Stimulated activated CD4-positive, alpha-beta T cell treated with anti-CD3 and anti-CD28 coated beads, TNF-alpha, amount 100 ng/mL, for 48 hours (primary cell): ENCODE results near the gene UQCC2.
A peak's percentile ranks its signal among the peaks of the same experiment; 100 is the strongest.

Experiments
- DNase-seq, 3 donors: peaks; one replicate each; pipeline ENCODE4 v3.0.0-alpha.2; 2020; ENCODE audit warnings: low read depth in 3 of 3

The UQCC2 gene

DNA sequence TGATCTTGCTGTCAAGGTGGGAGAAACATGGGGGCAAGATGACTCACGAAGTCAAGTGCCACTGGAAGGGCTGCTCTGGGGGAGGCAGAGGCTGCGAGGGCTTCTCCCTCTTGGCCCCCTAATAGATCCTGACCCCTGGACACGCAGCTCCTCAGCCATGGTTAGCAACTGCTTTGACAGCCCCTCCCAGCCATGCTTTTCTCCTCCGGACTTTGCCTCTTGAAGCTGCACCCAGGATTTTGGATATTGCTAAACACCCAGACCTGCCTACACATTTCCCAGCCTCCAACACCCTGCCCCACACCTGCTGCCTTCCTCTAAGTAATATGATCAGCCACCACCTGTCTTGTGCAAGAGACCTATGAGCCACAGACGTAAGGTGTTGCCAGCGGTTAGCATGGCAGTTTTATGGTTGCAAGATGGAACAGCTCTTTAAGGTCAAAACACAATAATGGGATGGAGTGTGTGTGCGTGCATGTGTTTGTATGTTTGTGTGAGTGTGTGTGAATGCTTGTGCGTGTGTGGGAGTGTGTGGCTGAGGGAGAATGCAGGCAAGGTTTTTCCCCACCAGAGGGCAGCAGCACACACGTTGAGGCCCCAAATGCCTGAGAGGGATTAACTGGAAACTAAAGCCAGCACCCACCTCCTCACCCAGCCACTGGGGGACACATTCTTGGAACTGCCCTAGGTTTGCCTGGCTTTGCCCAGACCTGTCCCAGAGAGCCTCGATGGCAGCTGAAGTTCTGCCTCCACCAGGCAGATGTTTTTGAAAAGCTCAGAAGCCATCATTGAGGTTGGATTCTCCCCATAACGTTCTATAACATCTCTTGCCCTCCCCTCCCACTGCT is 32.7 kb upstream of the UQCC2 start:
- peak; percentile 51 to 69 (median 55) for DNase-seq

DNA sequence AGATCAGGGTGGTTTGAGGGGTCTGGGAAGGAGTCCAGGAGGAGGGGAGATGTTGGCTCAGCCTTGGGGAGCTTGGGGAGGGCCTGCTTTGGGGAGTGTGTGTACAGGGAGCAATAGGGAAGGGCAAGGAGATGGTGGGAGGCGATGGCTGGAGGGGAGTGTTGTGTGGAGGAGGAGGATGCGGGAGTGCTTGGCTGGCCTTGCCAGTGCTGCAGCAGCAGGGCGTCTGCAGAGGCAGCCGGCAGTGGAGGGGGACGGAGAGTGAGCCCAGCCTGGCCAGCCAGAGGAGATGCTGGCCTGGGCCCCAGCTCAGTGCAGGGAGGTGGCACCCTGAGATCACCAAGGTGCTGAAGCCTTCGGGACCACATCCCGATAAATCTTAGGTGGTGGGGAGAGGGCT is 31.3 kb upstream of the UQCC2 start:
- DNase-seq: no peak

DNA sequence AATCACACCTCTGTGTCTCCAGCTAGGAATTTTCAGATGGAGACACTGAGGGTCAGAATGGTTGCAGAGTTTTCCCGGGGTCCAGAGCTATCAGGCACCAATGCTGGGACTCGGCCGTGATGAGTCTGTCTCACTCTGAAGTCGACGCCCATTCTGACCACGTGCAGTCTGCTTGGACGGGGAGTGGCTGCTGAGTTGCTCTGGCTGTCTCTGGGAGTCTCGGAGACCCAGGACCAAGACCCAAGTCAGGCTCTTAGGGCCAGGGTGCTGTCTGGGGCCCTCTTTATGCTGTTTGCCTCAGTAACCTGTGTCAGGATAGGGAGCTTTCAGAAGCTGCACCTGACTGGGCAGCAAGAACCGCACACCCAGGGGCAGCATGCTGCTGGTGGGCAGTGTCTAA is 30.6 kb upstream of the UQCC2 start:
- DNase-seq: no peak

DNA sequence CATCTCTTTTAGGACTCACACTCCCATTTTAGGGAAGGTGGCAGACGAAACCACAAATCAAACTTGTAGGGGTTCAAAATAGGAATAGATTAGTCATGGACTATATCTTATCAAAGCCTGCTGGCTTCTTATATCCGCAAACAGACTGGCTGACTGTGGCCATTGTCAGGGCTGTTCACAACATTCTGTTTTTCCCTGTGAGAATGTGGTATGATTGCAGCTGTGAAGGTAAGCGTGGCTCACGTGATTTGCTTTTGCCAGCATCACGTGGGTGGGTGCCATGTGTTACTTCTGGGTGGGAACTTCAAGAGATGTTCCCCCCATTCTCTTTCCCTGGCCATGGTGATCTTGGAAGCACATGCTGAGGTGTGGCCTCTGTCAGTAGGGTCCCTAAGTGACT is 29.3 kb upstream of the UQCC2 start:
- DNase-seq: no peak

DNA sequence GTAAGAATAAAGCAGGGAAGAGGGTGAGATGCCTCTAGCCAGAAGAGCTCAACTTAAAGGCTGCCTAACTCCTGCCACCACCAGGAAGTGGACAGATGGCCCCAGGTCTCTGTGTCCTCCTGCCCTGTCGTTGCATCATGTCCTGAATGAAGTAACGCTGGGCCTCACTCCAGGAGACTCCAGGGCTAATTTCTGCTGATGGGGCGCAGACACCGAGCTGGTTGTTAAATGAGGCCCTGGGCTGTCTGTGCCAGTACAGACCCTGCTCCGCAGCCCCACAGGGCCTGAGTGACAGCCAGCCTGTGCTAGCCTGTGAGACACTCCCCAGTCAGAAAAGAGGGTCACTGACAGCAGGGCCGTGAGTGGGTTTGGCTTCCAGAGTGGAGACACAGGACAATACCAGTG is 28.7 kb upstream of the UQCC2 start:
- DNase-seq: no peak

DNA sequence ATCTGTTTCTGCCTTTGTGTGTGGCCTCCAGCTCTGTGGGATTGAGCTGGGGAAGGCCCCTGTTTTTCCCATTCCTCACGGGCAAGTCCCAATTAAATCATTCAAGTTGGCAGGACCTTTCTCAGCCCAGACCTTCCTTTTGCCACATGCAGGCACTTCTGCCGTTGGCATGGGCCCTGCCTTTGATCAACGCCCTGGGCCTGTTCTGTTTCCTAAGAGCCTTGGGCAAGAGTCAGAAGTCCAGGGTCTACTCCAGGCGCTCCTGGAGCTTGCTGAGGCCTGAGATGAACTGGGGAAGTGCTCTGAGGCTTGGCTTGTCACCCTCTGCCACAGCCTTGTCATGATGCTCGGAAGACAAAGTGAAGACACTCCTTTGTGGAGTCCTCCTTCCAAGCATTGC is 28.1 kb upstream of the UQCC2 start:
- DNase-seq: no peak

DNA sequence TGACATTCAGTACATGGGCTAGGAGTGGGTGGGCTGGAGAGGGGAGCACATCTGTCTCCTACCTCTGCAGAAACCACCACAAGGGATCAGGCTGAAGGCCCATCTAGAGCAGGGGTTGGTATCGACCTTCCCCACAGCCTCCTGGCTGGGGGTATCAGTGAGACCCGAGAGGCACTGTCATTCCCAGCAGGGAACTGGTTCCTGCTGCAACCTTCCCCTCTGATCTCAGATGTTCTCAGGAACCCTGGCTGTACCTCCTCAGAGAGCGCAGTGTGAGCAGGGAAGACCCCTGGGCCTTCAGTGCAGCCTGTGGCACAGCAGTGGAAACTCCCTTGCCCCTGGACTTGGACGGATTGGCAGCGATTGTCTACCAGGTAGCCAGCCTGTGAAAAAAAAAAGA is 27.4 kb upstream of the UQCC2 start:
- no peak for DNase-seq

DNA sequence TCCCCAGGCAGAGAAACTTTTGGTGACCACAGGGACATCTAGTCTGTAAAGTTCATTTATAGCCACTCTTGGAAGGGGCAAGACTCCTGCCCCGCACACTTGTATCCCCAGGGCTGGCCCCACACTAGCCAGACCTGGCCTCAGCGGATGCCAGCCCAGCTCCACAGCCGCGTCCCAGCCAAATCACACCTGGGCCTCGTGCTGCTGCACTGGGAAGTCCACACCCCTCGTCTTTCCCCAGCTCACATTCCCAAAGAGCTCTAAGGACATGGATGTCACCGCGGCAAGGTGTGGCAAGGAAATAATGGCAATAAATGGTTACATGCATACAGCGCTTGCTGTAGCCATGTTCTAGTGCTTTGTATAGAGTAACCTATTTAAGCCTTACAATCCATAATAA is 26.7 kb upstream of the UQCC2 start:
- no peak for DNase-seq

DNA sequence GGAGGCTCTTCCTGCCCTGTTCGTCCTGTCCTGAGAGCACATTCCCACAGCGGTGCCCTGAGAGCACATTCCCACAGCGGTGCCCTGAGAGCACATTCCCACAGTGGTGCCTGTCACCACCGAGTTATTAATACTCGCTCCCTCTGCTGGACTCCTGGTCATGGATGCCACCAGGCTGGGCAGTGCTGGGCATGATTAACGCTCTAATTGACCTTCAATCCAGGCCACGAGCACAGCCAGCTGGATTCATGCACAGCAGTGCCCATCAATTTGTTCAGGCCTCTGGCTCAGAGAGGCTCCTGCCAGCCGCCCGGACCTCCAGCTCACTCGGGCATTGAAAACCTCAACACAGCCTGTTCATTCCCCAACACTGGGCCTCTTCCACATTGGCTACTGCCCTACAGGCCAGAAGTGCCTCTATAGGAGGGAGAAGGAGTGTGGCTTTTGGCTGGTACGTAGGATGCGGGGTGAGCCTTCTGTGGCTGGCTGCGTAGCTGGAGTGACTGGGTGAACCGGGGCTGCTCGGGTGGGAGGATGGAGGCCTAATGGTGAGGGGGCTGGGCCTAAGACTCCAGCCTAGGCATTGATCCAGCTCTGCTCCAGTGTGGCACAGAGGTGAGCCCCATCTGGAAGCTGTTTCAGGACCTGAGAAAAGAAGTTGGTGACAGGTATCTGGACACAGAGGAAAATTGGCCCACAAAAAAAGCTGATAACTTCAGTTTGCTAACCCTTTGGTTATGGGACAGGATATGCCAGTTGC is 25.9 kb upstream of the UQCC2 start:
- no peak for DNase-seq

DNA sequence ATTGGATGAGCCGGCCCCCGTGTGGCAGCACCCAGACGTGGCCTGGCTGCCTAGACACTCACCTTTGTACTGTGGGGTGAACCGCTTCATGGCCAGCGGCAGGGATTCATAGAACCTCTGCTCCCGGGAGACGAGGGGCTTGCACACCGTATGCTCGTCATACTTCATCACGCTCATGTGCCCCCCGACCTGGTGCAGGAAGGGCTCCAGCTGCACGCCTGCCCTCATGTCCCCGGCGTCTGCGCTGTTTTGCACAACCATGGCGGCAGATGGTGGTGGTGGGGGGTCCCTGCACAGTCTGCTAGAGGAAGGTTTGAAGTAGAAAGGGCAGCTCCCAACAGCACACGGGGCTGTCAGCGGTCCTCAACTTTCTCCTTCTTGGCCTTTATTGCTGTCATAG is 23.7 kb upstream of the UQCC2 start:
- DNase-seq: no peak

DNA sequence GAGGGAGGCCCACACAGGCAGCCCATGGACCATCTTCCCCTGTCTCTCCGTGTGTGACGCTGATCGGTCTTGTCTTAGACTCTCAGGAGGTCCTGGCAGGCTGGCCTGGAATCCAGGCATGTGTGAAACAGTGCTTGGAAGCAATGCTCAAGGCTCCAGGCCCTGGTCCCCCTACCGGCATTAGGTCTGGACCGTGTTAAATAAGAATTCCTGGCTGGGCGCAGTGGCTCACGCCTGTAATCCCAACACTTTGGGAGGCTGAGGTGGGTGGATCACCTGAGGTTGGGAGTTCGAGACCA is 22.2 kb upstream of the UQCC2 start:
- no peak for DNase-seq

DNA sequence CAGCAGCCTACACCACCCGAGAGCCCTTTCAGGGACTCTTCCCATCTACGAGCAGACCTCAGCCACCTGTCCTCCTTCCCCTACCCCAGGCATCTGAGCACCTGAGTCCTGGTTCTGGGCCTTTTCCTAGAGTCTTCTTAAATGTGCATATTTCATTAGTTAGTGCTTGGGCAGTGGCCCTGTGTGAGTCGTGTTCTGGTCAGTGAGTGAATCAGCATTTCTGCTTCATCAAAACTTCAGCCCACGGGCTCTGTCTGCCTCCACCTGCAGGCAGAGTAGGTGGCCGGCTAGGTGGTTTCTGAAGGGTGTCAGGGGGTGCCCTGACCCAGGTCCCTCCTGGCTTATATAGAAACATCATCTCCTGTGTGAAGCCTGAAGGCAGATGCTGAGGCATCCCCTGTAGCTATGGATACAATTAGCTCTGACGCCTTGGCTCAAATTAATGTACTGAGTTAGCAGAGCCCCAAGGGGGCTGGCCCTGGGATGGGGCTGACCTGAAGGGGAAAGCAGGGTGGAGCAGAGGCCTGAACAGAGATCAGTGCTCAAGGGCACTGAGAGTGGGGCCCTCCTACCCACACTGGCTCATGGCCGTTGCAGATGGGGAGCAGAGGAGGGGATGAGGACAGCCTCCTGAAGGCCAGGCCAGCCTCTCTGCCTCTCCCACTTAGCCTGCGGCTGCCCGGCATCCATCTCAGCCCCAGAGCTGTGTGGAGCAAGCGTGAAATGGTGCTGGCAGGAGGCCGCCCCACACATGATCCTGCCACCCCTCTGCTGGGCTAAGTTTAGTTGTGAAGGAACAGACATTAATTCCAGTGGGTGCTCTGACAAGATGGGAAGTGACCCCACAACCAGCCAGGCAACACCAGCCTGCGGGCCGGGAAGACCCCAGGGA is 21.6 kb upstream of the UQCC2 start:
- DNase-seq: no peak

DNA sequence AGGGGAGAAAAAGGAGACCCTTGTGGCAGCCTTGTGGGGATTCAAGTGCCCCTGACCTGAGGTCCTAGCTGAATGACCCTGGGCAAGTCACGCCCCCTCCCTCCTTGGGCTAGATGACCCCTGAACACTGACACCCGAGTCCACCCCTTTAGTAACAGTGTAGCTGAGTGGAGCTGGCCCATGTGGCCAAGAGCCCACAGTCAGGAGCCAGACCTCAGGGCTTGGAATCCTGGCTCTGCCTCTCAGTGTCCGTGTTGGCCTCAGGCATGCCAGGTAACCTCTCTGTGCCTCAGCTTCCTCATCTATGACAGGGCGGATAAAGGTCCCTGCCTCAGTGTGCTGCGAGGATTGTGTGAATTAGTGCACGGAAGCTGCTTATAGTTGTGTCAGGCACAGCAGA is 20.9 kb upstream of the UQCC2 start:
- no peak for DNase-seq

DNA sequence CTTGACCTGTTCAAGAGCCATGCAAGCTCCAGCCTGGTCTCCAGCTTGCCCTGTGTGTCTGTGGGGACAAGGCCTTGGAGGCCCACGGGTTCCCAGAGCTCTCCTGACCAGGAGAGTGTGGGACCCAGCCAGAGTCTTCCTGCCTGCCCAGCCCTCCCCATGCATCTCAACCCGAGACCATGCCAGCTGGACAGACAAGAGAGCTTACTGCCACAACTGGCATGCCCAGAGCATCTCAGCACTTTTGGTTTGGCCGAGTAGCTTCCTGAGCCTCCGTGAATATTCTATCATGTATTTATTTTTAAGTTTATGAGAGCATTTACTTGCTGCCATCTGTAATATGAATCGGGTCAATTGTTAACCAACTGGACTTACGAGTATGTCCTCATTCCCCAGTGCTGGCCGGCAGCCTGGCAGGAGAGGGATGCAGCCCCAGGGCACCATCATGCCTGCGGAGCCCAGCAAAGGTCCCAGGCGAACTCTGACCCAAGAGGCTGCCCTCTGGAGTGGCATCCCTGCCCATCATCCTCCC is 20.3 kb upstream of the UQCC2 start:
- no peak for DNase-seq

DNA sequence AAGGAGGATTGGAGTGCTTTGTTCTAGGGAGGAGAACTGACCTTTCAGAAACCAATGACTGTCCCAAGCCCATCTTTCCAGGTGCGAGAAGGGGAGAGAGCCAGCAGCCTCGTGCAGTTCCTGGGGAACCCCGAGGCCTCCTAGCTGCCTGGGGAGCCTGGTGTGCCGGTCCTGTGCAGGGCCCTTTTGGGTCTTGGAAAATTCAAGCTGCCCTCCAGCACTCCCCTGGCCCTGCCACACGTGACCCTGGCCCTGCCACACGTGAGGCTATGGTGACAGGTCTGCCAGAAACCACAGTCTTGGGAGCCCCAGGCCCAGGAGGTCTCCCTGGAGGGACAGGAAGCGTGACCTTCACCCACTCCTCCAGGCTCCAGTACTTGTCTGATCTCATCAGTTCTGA is 19.5 kb upstream of the UQCC2 start:
- DNase-seq: no peak

DNA sequence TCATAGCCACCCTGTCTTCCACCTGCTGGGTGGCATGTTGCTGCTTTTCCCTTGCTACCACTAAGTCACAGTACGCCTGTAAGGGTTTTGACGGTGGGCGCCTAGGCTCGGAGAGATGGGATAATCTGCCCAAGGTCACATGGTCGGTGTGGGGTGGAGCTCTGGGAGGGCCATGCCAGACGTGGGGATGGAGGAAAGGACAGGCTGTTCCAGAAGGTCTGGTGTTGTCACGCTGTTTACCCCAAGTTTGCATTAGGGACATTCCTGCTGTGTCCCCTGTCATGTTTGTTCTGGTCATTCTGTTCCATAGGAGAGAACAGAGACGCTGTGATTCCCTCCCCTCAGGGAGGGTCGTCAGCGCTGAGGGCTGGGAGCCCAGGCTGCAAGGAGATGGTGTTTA is 19.1 kb upstream of the UQCC2 start:
- no peak for DNase-seq

DNA sequence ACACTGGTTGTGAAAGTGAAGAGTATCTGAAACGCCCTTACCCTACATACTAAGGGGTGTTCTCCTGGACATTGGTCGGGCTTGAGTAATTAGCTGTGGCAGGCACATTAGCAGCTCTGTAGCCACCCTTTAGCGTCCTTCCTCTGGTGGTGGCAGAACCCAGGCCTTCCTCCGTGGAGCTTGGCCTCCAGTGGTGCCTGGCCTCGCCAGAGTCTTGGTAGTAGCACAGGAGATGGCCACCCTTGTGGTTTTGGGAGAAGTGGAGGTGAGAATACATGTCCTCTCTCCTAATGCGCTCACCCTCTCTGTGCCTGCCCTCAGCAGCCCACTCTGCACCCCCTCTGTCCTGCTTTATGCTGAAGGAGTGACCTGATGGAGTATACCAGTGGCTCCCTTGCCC is 17.6 kb upstream of the UQCC2 start:
- no peak for DNase-seq

DNA sequence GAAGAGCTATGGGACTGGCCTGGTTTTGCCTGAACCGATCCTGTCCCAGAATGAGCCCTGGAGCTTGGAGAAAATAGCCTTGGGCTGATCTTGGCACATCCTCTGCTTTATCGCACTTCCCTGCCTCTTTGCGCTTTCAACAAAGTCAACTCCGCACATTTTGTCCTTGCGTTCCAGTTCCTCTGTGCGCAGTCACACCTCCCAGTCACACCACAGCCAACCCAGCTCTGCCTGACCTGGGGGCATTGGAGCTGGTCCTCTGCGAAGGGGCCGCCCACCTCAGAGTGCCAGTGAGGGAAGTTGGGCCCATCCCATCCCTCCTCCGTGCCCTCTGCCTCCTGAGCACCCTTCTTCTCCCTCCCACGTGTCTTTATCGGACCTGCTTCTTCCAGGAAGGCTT is 16.9 kb upstream of the UQCC2 start:
- no peak for DNase-seq

DNA sequence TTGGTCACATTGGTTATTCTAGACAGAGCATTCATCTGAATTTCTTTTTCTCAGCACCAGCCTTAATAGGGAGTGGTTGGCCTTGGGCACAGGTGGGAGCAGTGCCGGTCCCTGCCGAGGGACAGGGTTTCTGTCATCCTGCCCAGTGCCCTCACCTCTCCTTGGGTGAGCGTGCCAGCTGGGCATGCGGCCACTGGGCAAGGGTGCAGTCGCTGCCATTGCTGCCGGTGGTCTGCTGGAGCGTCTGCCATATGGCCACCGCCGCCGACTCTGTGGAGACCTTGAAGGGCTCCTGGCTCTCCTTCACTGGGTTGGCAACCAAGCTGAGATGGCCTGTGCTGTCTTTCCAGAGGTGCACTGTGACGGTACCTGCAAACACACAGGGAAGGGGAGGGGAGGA is 16.4 kb upstream of the UQCC2 start:
- DNase-seq: no peak

DNA sequence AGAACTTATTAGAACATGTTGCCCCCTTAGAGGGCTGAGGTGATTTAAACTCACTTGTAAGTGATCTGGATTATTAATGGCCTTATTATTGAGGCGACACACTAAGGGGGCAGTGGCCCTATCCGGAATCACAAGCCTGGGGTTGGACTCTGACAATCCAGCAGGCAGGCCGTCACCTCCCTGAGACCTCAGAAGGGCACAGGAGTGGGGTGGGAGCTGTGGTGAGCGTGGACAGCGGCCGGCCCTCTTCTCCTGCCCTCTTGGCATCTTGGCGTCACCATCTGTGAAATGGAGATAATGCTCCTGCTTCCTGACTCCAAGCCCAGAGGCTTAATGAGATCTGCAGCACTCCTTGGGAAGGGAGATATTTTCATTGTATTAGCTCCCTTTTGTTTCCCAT is 15.6 kb upstream of the UQCC2 start:
- no peak for DNase-seq

DNA sequence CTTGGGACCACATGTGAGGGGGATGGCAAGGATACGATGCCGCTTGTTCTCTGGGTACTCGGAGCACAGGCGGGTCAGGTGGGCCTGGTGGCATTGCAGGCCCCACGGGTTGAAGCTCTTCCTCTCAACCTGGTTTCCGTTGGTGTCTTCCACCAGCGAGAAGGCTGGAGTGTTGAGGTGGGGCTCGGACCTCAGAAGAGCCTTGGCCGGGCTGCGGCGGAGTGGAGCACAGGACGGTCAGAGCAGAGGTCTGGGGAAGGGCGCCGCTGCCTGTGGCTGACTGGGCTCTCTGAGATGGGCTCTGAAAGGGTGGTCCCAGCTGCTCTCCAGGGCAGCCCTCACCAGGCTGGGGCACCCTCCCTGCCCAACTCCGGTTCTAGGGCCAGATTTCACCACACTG is 15.2 kb upstream of the UQCC2 start:
- DNase-seq: no peak

DNA sequence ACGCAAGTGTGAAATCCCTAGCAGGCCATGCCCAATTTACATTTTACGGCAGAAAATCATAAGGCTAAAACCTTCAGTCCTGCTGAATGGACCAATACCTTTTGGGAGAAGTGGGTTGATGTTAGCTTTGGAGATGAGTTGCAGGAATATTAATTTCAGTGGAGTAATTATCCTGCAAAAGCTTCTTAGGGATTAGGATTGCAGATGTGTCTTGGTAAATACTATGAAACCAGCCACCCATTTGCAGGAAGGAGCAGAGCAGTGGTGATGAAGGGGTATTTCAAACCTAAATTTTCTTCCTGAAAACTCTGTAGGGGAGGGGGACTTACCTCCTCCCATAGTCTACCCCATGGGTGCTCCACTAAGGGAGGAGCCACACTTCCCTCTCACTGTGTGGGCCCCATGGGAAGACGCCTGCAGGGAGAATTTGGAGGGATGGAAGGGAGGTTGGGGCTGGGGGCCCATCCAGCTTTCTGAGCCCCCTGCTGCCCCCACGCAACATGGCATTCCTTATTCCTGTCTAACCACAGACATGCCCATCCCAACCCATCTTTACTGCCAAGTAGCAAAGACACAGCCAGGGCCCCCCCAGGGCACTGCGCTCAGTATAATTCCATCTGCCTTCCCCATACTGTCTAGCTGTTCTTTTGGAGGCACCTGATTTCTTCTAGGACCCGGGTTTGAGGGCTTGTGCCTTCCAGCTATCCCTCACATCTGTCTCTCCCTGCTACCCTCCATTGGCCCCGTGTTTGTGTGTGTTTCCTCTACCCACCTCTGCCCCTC is 14.6 kb upstream of the UQCC2 start:
- DNase-seq: no peak
